Stimulated activated naive B cell treated with anti-CD40 and anti-IgM and Interleukin-4, amounts not matched to agents 10 μg/mL and 1 μg/mL and 100 μg/mL, for 72 hours (primary cell): ENCODE results near the gene HSD17B8.

Experiments used
- ATAC-seq, 2 donors: fragments of 150-1000 bp; cut with Tn5 transposase; replicated peaks; 2 replicates each; pipeline ENCODE4 v1.10.0; 2021; ENCODE audit warnings: moderate library complexity in 1 of 2
- DNase-seq: peaks from one replicate; pipeline ENCODE4 v3.0.0; 2021
- H3K27ac Mint-ChIP-seq: one replicate; pipeline ENCODE4 v1.8.0; 2022; ENCODE audit warnings: mild to moderate bottlenecking, mixed read lengths
- H3K27me3 Mint-ChIP-seq, 2 donors: one replicate each; pipeline ENCODE4 v1.8.0; 2022; ENCODE audit warnings: mixed read lengths in 2 of 2
- H3K36me3 Mint-ChIP-seq, 2 donors: one replicate each; pipeline ENCODE4 v1.8.0; 2022; ENCODE audit warnings: mixed read lengths in 2 of 2, mild to moderate bottlenecking in 1 of 2
- H3K4me1 Mint-ChIP-seq, 2 donors: one replicate each; pipeline ENCODE4 v1.8.0; 2022; ENCODE audit warnings: mixed read lengths in 2 of 2, mild to moderate bottlenecking in 1 of 2
- H3K4me3 Mint-ChIP-seq, 2 donors: one replicate each; pipeline ENCODE4 v1.8.0; 2022; ENCODE audit warnings: mild to moderate bottlenecking in 2 of 2, mixed read lengths in 2 of 2, moderate library complexity in 1 of 2
- H3K9me3 Mint-ChIP-seq, 2 donors: one replicate each; pipeline ENCODE4 v1.8.0; 2022; ENCODE audit warnings: mixed read lengths in 2 of 2, mild to moderate bottlenecking in 1 of 2

Gene HSD17B8

DNA sequence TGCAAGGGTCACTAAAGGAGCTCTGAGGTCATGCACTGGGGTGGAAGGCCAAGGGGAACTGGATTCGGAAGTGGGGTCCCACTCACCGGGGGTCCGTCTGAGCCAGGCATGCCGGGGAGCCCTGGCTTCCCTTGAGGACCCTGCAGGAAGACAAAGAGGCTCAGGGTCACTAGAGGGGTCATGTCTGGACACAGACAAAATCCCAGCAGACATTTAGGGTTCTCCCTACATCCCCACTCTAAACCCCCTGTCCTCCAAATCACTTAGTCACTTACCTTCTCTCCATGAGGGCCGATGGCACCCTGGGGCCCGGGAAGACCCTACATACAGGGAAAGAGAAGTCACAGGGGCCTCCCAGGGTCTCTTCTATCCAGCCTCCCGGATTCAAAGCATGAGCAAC is 27.5 kb upstream of the HSD17B8 start:
- Mint-ChIP-seq H3K36me3 (no peaks in the 10 kb centered on the region), H3K27me3 (peaks cover 29 to 43% of the 10 kb centered on the region in 2 donors), H3K27ac (no peak overlapping the region), H3K4me1 (peaks cover 7% of the 10 kb centered on the region in 2 donors), H3K4me3 (no peak overlapping the region), H3K9me3 (no peaks in the 10 kb centered on the region)
- ATAC-seq (no peak), DNase-seq (no peak)

DNA sequence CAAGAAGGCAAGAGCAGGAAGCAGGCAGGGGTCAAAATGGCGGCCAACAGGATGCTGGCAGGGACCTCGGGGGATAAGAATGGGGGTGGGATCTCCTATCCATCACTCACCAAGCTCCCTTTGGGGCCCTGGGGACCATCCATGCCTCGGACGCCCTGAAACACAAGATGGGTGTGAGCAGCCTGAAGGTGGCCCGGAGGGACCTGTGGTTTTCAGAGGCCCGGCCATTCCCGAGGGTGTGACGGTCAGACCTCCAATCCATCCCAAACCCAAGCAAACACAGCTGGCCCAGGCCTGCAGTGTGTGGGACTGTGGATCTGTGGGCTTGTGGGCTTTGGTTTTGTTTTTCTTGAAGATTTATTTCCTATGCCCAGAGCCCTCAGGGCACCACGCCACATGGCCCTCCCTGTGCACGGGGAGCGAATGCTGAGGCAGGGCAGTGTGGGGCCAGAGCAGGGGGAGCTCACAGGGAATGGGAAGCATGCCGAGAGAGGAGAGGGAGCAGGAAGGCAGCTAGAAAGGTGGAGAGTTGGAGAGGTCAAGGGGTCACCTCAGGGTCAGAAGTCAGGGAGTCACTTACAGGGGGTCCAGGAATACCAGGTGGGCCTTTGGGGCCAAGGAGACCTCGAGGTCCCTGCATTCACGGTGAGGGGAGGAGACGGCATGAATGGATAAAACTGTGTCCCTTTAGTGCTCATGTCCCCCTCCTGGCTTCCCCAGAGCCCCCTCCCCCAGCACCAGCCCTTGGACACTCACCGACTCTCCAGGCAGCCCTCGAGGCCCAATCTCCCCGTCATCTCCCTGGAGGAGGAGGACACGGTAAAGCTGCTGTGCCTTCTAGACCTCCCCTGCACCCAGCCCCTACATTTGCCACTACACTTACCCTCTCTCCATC is 26.7 kb upstream of the HSD17B8 start:
- Mint-ChIP-seq H3K27me3 (peaks cover 24 to 37% of the 10 kb centered on the region in 2 donors), H3K4me1 (peaks cover 4% of the 10 kb centered on the region in 2 donors), H3K27ac (no peak overlapping the region), H3K9me3 (peaks cover 2 to 3% of the 10 kb centered on the region in 2 donors), H3K36me3 (peaks cover 2 to 3% of the 10 kb centered on the region in 2 donors), H3K4me3 (no peak overlapping the region)
- ATAC-seq (no peak), DNase-seq (no peak)

DNA sequence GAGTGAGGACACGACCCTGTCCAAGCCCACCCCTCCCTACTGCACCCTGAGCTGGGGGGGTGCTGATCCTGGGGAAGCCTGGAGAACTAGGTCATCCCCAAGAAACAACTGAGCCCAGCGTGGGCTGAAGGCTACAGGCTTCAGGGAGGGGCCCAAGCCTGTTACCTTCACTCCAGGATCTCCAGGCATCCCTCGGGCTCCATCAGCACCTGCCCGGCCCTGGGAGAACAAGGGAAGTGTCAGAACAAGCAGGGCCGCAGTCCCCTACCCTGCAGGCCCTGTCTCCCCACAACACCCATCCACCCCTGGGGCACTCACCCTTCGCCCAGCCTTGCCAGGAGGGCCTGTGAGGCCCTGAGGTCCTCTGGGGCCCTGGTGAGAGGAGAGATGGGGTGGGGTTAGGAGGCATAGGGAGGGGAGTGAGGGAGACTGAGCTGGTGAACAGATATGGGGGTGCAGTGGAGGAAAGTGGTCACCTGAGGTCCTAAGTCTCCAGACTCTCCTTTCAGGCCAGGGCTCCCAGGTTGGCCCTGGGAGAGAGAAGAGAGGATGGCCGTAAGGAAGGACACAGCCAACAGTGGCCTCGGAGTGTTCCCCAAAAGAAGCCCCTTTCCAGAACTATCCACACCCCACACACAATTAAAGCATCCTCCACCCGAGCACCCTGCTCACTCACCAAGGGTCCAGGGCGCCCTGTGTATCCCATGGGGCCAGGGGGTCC is 25.5 kb upstream of the HSD17B8 start:
- ATAC-seq (no peak), DNase-seq (no peak)
- H3K9me3 Mint-ChIP-seq: peaks cover 11 to 13% of the 10 kb centered on the region in 2 donors
- H3K27me3 Mint-ChIP-seq: peaks cover 23 to 29% of the 10 kb centered on the region in 2 donors
- no peak overlapping the region for H3K4me3 Mint-ChIP-seq
- peaks cover 12% of the 10 kb centered on the region in 2 donors for H3K4me1 Mint-ChIP-seq
- H3K36me3 Mint-ChIP-seq: peaks cover 11 to 12% of the 10 kb centered on the region in 2 donors
- no peak overlapping the region for H3K27ac Mint-ChIP-seq

DNA sequence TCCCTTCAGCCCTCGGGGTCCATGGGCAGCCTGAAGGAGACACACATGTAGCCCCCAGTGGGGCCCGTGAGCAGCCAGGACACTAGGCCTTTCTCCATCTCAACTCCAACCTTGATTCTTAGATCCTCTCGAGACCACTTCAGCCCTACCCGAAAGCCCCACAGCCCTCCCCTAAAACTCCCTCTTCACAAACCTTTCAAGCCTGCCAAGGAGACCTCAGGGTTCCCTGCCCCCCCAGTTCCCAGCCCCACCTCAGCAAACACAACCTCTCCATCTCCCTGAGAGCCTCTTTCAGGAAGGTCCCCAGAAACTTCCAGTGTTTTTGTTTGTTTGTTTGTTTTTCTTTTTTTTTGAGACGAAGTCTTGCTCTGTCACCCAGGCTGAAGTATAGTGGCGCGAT is 23.3 kb upstream of the HSD17B8 start:
- peaks cover 17 to 20% of the 10 kb centered on the region in 2 donors for H3K36me3 Mint-ChIP-seq
- no peak overlapping the region for H3K27ac Mint-ChIP-seq
- peaks cover 11 to 13% of the 10 kb centered on the region in 2 donors for H3K9me3 Mint-ChIP-seq
- H3K4me1 Mint-ChIP-seq: peaks cover 12 to 15% of the 10 kb centered on the region in 2 donors
- no peak for DNase-seq
- ATAC-seq: no peak
- peaks cover 21 to 30% of the 10 kb centered on the region in 2 donors for H3K27me3 Mint-ChIP-seq
- no peak overlapping the region for H3K4me3 Mint-ChIP-seq

DNA sequence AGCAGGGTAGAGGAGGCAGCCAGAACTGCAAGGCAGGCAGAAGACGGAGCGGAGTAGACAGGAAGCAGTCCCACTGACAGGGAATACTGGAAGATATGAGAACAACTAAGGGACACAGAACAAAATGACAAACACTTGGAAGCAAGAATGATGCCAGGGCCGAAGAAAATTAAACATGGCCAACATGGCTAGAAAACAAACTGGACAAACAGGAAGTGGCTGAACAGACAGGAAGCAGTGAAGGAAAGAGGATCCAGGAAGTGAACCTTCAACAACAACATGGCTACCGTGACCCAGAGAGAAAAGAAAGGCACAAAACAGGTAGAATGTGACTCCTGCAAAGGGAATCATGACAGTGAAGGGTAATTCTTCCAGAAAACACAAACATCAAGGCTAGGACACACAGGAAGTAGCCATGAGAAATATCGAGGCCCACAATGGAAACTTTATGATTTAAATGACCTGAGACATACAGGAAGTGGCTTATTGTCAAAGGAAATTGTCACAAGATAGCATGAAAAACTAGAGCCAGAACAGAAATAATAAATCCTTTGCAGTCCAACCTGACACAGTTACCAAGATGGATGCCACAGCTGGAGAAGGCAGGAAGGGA is 21.3 kb upstream of the HSD17B8 start:
- peaks cover 22% of the 10 kb centered on the region in 2 donors for H3K4me1 Mint-ChIP-seq
- peaks cover 32 to 37% of the 10 kb centered on the region in 2 donors for H3K27me3 Mint-ChIP-seq
- peak overlapping the region; percentile 19 to 52 for H3K4me3 Mint-ChIP-seq
- peak; percentile 58 to 59 for ATAC-seq
- H3K27ac Mint-ChIP-seq: peak overlapping the region; percentile 92
- H3K9me3 Mint-ChIP-seq: peaks cover 11 to 13% of the 10 kb centered on the region in 2 donors
- DNase-seq: no peak
- H3K36me3 Mint-ChIP-seq: peaks cover 23 to 30% of the 10 kb centered on the region in 2 donors

DNA sequence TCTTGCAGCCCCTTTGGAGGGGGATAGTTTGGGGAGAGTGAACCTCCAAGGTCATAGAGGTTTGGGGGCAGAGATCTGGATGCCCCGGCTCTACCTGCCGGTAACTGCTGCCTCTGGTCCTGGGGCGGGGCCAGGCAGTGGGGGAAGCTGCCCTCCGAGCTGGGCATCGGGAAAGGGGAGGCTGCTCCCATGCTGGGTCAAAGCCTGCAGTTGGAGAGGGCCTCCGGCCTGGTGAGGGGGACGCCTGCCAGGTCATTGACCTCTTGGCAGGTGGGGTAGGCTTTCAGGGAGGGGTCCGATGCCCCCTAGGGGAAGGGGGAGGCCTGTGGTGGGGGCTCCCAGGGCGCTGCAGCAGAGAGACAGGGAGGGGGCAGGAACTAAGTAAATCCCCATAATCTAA is 19.3 kb upstream of the HSD17B8 start:
- Mint-ChIP-seq H3K4me3 (no peak overlapping the region), H3K27ac (no peak overlapping the region), H3K9me3 (peaks cover 11 to 13% of the 10 kb centered on the region in 2 donors), H3K27me3 (peaks cover 40 to 54% of the 10 kb centered on the region in 2 donors), H3K4me1 (peaks cover 22 to 24% of the 10 kb centered on the region in 2 donors), H3K36me3 (peaks cover 26 to 31% of the 10 kb centered on the region in 2 donors)
- ATAC-seq: no peak
- DNase-seq: no peak

DNA sequence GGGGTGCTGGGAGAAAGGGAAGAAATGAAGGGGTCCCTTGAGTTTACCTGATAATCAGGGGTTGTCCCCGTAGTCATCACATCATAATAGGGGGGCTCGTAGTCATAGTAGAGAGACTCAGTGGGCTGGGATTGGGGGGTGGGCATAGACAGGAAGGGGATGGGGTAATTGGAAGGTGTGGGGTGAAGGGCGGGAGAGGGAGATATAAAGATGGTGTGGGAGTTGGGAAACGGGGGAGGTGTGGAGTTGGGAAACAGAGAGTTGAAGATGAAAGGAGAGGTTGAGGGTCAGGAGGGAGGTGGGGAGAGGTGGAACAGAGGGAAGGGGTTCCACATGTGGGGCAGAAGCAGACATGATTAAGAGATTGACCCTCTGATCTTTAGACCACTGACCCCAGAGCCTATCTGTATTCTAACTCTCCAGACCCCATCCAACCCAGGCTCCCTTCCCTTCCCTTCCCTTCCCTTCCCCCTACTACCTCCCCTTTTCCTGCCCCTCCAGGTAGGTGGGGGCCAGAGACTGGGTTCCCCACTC is 18.7 kb upstream of the HSD17B8 start:
- Mint-ChIP-seq H3K4me3 (no peak overlapping the region), H3K27ac (no peak overlapping the region), H3K36me3 (peaks cover 26 to 31% of the 10 kb centered on the region in 2 donors), H3K27me3 (peaks cover 46 to 60% of the 10 kb centered on the region in 2 donors), H3K9me3 (peaks cover 11 to 13% of the 10 kb centered on the region in 2 donors), H3K4me1 (peaks cover 23 to 24% of the 10 kb centered on the region in 2 donors)
- ATAC-seq (no peak), DNase-seq (no peak)

DNA sequence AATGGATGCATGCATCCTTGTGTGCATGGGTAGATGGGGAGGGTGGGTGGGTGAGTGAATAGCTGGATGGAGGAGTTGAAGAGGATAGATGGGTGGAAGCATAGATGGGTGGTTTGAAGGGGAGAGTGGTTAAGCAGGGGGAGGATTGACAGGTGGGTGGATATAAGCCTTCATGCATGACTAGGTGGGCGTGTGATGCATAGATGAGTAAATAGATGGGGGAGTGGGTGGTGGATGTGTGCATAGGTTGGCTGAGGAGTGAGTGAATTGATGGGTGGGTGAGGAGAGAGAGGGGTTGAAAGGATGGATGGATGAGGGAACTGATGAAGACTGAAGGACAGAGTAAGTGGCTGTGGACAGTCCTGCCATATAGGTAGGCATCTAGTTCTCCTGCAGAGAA is 16.6 kb upstream of the HSD17B8 start:
- no peak overlapping the region for H3K27ac Mint-ChIP-seq
- H3K36me3 Mint-ChIP-seq: peaks cover 24 to 31% of the 10 kb centered on the region in 2 donors
- H3K4me3 Mint-ChIP-seq: no peak overlapping the region
- ATAC-seq (no peak), DNase-seq (no peak)
- peaks cover 9% of the 10 kb centered on the region in 2 donors for H3K9me3 Mint-ChIP-seq
- peaks cover 55 to 73% of the 10 kb centered on the region in 2 donors for H3K27me3 Mint-ChIP-seq
- H3K4me1 Mint-ChIP-seq: peaks cover 29 to 38% of the 10 kb centered on the region in 2 donors

DNA sequence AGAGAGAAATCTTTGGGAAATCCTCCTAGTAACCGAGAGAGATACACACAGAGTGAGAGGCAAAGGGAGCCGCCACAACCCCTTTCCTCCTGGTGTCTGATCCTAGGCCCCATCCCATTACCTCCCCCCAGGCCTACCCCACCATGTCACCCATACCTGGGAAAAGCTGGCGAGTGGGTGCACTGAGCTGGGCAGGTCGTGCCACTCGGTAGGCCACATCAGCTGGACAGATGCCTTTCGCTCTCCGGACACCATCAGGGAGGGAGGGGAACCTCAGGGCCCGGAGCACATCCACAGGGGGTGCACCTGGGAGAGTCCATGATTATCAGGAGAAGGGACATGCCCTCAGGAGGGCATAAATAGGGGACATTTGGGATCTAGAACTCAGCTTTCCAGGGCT is 15.3 kb upstream of the HSD17B8 start:
- Mint-ChIP-seq H3K27ac (no peak overlapping the region), H3K27me3 (peaks cover 55 to 73% of the 10 kb centered on the region in 2 donors)

DNA sequence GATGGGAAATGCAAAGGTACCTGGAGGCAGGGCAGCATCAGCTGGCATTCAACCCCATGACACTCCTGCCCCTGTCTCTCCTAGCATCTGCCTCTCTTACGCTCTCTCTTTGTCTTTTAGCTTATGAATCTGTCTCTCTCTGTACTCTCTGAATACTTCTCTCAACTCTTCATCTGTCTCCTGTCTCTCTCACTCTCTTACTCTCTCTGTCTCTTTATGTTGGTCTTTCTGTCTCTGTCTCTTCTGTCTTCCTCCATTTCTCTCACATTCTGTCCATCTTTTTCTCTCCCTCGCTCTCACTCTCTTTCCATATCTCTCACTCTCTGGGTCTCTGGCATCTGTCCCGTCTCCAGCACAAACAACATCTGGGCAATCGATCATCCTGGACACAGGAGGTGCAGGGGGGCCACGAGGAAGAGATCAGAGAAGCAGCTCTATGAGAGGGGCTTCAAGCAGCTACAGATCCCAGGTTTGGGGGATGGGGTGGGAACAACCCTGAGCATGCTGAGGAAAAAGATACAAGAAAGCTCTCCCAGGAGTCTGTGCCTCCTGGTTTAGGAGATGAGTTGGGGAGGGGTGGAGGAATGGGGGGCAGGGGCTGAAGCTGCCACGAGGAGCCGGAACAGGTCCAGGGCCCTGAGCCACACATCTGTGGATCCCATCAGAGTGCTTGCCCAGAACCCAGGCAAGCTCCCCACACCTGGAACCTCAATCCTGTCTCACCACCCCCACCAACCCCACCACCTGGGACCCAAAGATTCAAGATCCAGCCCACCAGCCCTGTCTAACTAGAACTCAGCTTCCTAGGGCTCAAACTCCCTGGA is 14.6 kb upstream of the HSD17B8 start:
- DNase-seq: no peak
- no peak for ATAC-seq
- no peaks in the 10 kb centered on the region for H3K9me3 Mint-ChIP-seq
- peaks cover 48 to 66% of the 10 kb centered on the region in 2 donors for H3K27me3 Mint-ChIP-seq
- H3K4me1 Mint-ChIP-seq: peaks cover 24 to 40% of the 10 kb centered on the region in 2 donors
- H3K36me3 Mint-ChIP-seq: peaks cover 14 to 25% of the 10 kb centered on the region in 2 donors
- no peak overlapping the region for H3K27ac Mint-ChIP-seq
- no peak overlapping the region for H3K4me3 Mint-ChIP-seq

More for the DNA sequence above, 15.3 kb upstream of the HSD17B8 start:
- Mint-ChIP-seq H3K9me3 (no peaks in the 10 kb centered on the region), H3K4me1 (peaks cover 27 to 40% of the 10 kb centered on the region in 2 donors), H3K36me3 (peaks cover 14 to 24% of the 10 kb centered on the region in 2 donors), H3K4me3 (no peak overlapping the region)
- ATAC-seq: no peak
- DNase-seq: no peak

DNA sequence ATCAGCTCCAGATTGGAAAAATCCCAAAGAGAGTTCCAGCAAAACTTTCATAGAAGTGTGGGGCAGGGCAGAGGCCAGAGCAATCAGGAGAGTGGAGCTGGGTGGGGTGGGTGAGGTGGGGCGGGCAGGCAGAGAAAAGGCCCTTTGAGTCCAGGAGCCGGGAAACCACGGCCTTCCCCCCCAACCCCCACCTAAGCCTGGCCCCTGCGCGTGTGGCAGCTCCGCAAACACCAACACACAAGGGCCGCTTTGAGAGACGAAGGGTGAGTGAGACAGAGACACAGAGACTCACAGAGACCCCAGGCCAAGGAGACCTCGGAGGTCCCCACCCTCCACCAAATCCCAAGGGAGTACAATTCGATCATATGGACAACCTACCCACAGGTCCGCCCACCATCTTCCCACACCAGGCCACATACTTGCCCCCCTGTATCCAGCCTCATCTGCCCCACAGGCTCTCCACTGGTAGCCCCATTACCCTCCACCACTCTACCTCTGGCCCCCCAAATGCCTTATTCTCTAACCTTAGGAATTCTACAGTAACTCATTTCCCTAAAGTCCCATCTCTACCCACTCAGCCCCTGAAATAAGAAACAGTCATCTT is 13.8 kb upstream of the HSD17B8 start:
- no peak for ATAC-seq
- peaks cover 43 to 59% of the 10 kb centered on the region in 2 donors for H3K27me3 Mint-ChIP-seq
- DNase-seq: no peak
- H3K9me3 Mint-ChIP-seq: no peaks in the 10 kb centered on the region
- peaks cover 24 to 40% of the 10 kb centered on the region in 2 donors for H3K4me1 Mint-ChIP-seq
- no peak overlapping the region for H3K4me3 Mint-ChIP-seq
- peaks cover 19 to 31% of the 10 kb centered on the region in 2 donors for H3K36me3 Mint-ChIP-seq
- no peak overlapping the region for H3K27ac Mint-ChIP-seq

DNA sequence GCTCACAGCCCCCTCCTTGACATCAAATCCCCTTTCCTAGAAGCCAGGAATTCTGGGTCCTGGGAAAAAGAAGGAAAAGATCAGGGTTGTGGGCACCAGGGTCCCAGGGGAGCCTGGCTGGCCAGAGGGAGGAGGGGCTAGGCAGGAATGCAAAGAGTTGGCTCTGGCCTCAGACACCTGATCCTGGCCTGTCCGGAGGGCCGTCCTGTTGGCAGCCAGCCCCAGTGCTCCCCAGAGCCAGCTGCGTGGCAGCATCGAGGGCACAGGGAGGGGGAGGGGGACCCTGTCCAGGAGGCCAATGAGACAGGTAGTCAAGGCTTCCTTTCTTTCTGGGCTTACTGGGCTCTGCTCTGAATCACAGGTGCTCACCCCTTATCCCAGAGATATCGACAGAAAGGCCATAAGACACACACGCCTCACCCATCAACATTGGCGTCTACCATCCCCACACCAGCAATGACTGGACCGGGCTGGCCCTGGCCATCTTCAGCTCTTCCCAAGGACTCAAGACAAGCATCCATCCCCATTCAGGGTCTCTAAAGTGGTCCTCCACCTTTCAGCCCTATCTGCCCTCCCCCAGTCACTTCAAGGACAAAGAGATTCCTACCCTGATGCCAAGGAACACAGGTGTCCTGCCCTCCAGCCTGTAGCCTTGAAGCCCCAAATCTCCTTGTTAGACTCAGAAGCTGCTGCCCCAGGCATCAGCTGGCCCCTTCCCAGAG is 12.9 kb upstream of the HSD17B8 start:
- H3K4me3 Mint-ChIP-seq: peak overlapping the region; percentile 47 to 48
- no peak for DNase-seq
- peaks cover 35 to 49% of the 10 kb centered on the region in 2 donors for H3K27me3 Mint-ChIP-seq
- peaks cover 27 to 40% of the 10 kb centered on the region in 2 donors for H3K36me3 Mint-ChIP-seq
- H3K9me3 Mint-ChIP-seq: no peaks in the 10 kb centered on the region
- no peak for ATAC-seq
- no peak overlapping the region for H3K27ac Mint-ChIP-seq
- peaks cover 26 to 43% of the 10 kb centered on the region in 2 donors for H3K4me1 Mint-ChIP-seq
